Measurements from ENCODE around the gene GPRC5C.

The GPRC5C gene

GRCh38 chr17:74455025-74455545 is 23.2 kb downstream of the GPRC5C start:
- Mint-ChIP-seq H3K36me3 (ENCODE audit: low read depth) (peaks cover 4% of the 10 kb centered on the region), H3K9me3 (no peaks in the 10 kb centered on the region), H3K27ac (peak overlapping the region; percentile 80 to 92 (median 92)), H3K4me1 (peaks cover 54% of the 10 kb centered on the region), H3K4me3 (peak overlapping the region in 2 of 3 experiments; percentile 60 to 77), H3K27me3 (ENCODE audit: low read depth) (peaks cover 28% of the 10 kb centered on the region)
- TF ChIP-seq CTCF (IDR thresholded peaks at IDR 0.05; ENCODE audit: unreplicated experiment in 3 of 3): no peak

- no peaks in the 10 kb centered on the region for H3K9me3 Mint-ChIP-seq
- peaks cover 49% of the 10 kb centered on the region for H3K4me1 Mint-ChIP-seq
- H3K36me3 Mint-ChIP-seq (ENCODE audit: low read depth): peaks cover 3% of the 10 kb centered on the region
- peak overlapping the region; percentile 46 to 63 (median 51) for H3K4me3 Mint-ChIP-seq
- H3K27me3 Mint-ChIP-seq (ENCODE audit: low read depth): peaks cover 27% of the 10 kb centered on the region
- peak overlapping the region; percentile 20 to 80 (median 36) for H3K27ac Mint-ChIP-seq
- no peak for TF ChIP-seq CTCF (IDR thresholded peaks at IDR 0.05; ENCODE audit: unreplicated experiment in 3 of 3)
Measured at GRCh38 chr17:74455821-74456220, 23.9 kb downstream of the GPRC5C start.

DNA sequence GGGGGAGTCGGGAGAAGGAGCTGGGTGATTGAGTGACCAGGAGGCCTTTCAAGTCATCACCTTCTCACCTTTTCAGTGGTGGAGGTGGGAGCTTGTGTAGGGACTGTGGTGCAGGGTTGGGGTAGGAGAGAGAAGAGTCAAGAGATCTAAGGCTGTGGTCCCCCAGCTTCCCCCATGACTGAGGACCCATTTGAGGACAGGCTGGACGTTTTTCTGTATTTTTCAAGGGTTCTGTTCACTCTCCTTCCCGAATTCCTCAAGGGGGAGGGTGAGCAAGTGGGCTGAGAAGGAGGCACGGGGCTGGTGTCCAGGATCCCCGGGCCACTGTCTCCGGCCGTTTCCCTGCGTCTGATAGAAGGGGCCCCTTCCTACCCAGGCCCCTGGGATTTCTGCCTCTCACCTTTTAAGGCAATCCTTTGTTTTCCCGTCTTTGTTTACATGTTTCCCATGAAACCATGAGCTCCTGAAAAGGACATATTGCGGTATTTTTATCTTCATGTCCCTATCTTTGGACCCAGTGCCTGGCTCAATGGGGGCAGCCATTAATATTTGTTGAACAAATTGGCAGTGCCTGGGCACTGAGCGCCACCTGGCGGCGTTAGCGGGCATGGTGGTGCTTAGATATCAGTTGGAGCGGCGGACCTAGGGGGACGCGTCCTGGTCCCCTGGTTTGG is 25.4 kb downstream of the GPRC5C start:
- Mint-ChIP-seq H3K36me3 (ENCODE audit: low read depth) (no peaks in the 10 kb centered on the region), H3K27ac (peak overlapping the region; percentile 79 to 87 (median 85)), H3K9me3 (no peaks in the 10 kb centered on the region), H3K4me3 (peak overlapping the region; percentile 22 to 66 (median 36)), H3K27me3 (ENCODE audit: low read depth) (peaks cover 24% of the 10 kb centered on the region), H3K4me1 (peaks cover 39% of the 10 kb centered on the region)
- TF ChIP-seq CTCF (IDR thresholded peaks at IDR 0.05; ENCODE audit: unreplicated experiment in 3 of 3): peak; percentile 97 to 98 (median 98)

GRCh38 chr17:74457820-74458166 is 25.9 kb downstream of the GPRC5C start:
- H3K27me3 Mint-ChIP-seq (ENCODE audit: low read depth): peaks cover 21% of the 10 kb centered on the region
- TF ChIP-seq CTCF (IDR thresholded peaks at IDR 0.05; ENCODE audit: unreplicated experiment in 3 of 3): no peak
- H3K36me3 Mint-ChIP-seq (ENCODE audit: low read depth): no peaks in the 10 kb centered on the region
- H3K27ac Mint-ChIP-seq: peak overlapping the region in 1 of 3 experiments; percentile 85
- H3K4me1 Mint-ChIP-seq: peaks cover 34% of the 10 kb centered on the region
- no peak overlapping the region for H3K4me3 Mint-ChIP-seq
- no peaks in the 10 kb centered on the region for H3K9me3 Mint-ChIP-seq

DNA sequence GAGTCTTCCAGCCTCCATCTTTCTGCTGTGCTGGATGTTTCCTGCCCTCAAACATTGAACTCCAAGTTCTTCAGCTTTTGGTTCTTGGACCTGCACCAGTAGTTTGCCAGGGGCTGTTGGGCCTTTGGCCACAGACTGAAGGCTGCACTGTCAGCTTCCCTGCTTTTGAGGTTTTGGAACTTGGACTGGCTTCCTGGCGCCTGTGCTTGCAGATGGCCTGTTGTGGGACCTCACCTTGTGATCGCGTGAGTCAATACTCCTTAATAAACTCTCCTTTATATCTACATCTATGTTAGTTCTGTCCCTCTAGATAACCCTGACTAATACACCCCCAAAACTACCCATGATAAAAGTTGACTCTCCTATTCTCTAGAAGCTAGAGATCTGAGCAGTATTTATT is 26.9 kb downstream of the GPRC5C start:
- TF ChIP-seq CTCF (IDR thresholded peaks at IDR 0.05; ENCODE audit: unreplicated experiment in 3 of 3): no peak
- Mint-ChIP-seq H3K4me3 (no peak overlapping the region), H3K27me3 (ENCODE audit: low read depth) (peaks cover 24% of the 10 kb centered on the region), H3K36me3 (ENCODE audit: low read depth) (no peaks in the 10 kb centered on the region), H3K9me3 (no peaks in the 10 kb centered on the region), H3K27ac (no peak overlapping the region), H3K4me1 (peaks cover 31% of the 10 kb centered on the region)

- peaks cover 27% of the 10 kb centered on the region for H3K4me1 Mint-ChIP-seq
- no peak overlapping the region for H3K27ac Mint-ChIP-seq
- TF ChIP-seq CTCF (IDR thresholded peaks at IDR 0.05; ENCODE audit: unreplicated experiment in 3 of 3): no peak
- H3K9me3 Mint-ChIP-seq: no peaks in the 10 kb centered on the region
- H3K27me3 Mint-ChIP-seq (ENCODE audit: low read depth): peaks cover 24% of the 10 kb centered on the region
- no peaks in the 10 kb centered on the region for H3K36me3 Mint-ChIP-seq (ENCODE audit: low read depth)
- H3K4me3 Mint-ChIP-seq: no peak overlapping the region
Measured at GRCh38 chr17:74459622-74460021, 27.7 kb downstream of the GPRC5C start.
